ENCODE results near the gene IQGAP2. TPM values are rescaled to one million over a fixed set of nuclear protein-coding genes. Genes with fewer than 3 reads are reported as not detected.

The IQGAP2 gene
- total RNA-seq, 1 experiment from 2014 or later: not detected

GRCh38 chr5:76729373-76730290, 326.5 kb downstream of the IQGAP2 start:
- ATAC-seq: no peak
- no peak for TF ChIP-seq EZH2 (IDR thresholded peaks at IDR 0.05; ENCODE audit: low read length, unreplicated experiment)
- no peak for TF ChIP-seq CTCF (conservative IDR thresholded peaks at IDR 0.05; ENCODE audit: low read depth, low read length)
- TF ChIP-seq EZH2phosphoT487 (IDR thresholded peaks at IDR 0.05; ENCODE audit: borderline replicate concordance, low read length): no peak

GRCh38 chr5:76732405-76733048, 329.4 kb downstream of the IQGAP2 start:
- BruUV-seq (replicated peaks): no TSS peak
- Histone ChIP-seq H4K20me1 (ENCODE audit: low read length) (no peaks in the 10 kb centered on the region), H3K9me2 (replicated peaks; ENCODE audit: low read length) (no peaks in the 10 kb centered on the region), H3K36me3 (ENCODE audit: low read depth, low read length) (peaks cover 7% of the 10 kb centered on the region; the same call in 1 of the 2 replicates), H3K27me3 (ENCODE audit: low read length) (no peaks in the 10 kb centered on the region), H3K79me2 (ENCODE audit: low read length) (no peaks in the 10 kb centered on the region), H3K4me1 (ENCODE audit: insufficient read depth, low read length) (no peaks in the 10 kb centered on the region), H3K4me3 (ENCODE audit: low read length) (no peak overlapping the region), H3K9ac (ENCODE audit: low read length) (no peak overlapping the region), H3F3A (ENCODE audit: low read length, unreplicated experiment) (no peaks in the 10 kb centered on the region), H3K4me2 (ENCODE audit: low read length) (no peak overlapping the region), H2AFZ (ENCODE audit: low read length) (no peak overlapping the region), H3K9me3 (ENCODE audit: low read length) (peaks cover 6% of the 10 kb centered on the region; the same call in 1 of the 2 replicates), H3K27ac (ENCODE audit: low read length) (no peak overlapping the region)
- intact Hi-C loops (cut with micrococcal nuclease): no loop called here
- ATAC-seq (no peak), DNase-seq (no peak)
- no peak for TF ChIP-seq EZH2phosphoT487 (IDR thresholded peaks at IDR 0.05; ENCODE audit: borderline replicate concordance, low read length)
- TF ChIP-seq CTCF (conservative IDR thresholded peaks at IDR 0.05; ENCODE audit: low read depth, low read length): no peak
- TF ChIP-seq EZH2 (IDR thresholded peaks at IDR 0.05; ENCODE audit: low read length, unreplicated experiment): no peak
- CTCF ChIA-PET: no interaction called here
- POLR2A ChIA-PET (ENCODE audit: unreplicated experiment): no interaction called here

More at GRCh38 chr5:76729373-76730290, 326.5 kb downstream of the IQGAP2 start:
- Histone ChIP-seq H3K4me2 (ENCODE audit: low read length) (no peak overlapping the region), H3K4me1 (ENCODE audit: insufficient read depth, low read length) (no peaks in the 10 kb centered on the region), H3K79me2 (ENCODE audit: low read length) (no peaks in the 10 kb centered on the region), H3K9ac (ENCODE audit: low read length) (no peak overlapping the region), H3K9me2 (replicated peaks; ENCODE audit: low read length) (no peaks in the 10 kb centered on the region), H3K27me3 (ENCODE audit: low read length) (no peaks in the 10 kb centered on the region), H3K9me3 (ENCODE audit: low read length) (peaks cover 6% of the 10 kb centered on the region; the same call in 1 of the 2 replicates), H3K36me3 (ENCODE audit: low read depth, low read length) (peaks cover 7% of the 10 kb centered on the region; the same call in 1 of the 2 replicates), H3K4me3 (ENCODE audit: low read length) (no peak overlapping the region), H3K27ac (ENCODE audit: low read length) (no peak overlapping the region), H2AFZ (ENCODE audit: low read length) (no peak overlapping the region), H4K20me1 (ENCODE audit: low read length) (no peaks in the 10 kb centered on the region), H3F3A (ENCODE audit: low read length, unreplicated experiment) (no peaks in the 10 kb centered on the region)
- no TSS peak for BruUV-seq (replicated peaks)
- intact Hi-C loops (cut with micrococcal nuclease): no loop called here
- ChIA-PET POLR2A (ENCODE audit: unreplicated experiment) (no interaction called here), CTCF (no interaction called here)
- DNase-seq: no peak

Measured in PC-3 (cell line).